Peyer's patch (tissue), 4 donors: ENCODE data around the gene CZIB. TPM values are rescaled to one million over a fixed set of nuclear protein-coding genes. Genes with fewer than 3 reads are reported as not detected.

Source experiments
- DNase-seq, 3 donors: peaks; one replicate each; pipeline ENCODE4 v3.0.0-alpha.2; 2017 to 2019
- H3K27ac ChIP-seq, 4 donors: fragments of 200-600 bp; sonication (generic); one replicate each; pipeline ENCODE4 v1.5.1; 2016 to 2019
- H3K27me3 ChIP-seq, 2 donors: fragments of 200-600 bp; sonication (generic); one replicate each; pipeline ENCODE4 v1.5.1; 2019
- H3K36me3 ChIP-seq, 3 donors: fragments of 200-600 bp; sonication (generic); one replicate each; pipeline ENCODE4 v1.5.1; 2016 to 2019
- H3K4me1 ChIP-seq, 4 donors: fragments of 200-600 bp; sonication (generic); one replicate each; pipeline ENCODE4 v1.5.1; 2016 to 2019
- H3K4me3 ChIP-seq, 4 donors: fragments of 200-600 bp; sonication (generic); 1 replicate in 3 of 4; 2 replicates in 1 of 4; pipeline ENCODE4 v1.5.1; 2016 to 2019; ENCODE audit warnings: mild to moderate bottlenecking in 1 of 4
- H3K9me3 ChIP-seq, 4 donors: fragments of 200-600 bp; sonication (generic); one replicate each; pipeline ENCODE4 v1.5.1; 2016 to 2019; ENCODE audit warnings: mild to moderate bottlenecking in 1 of 4
- POLR2A ChIP-seq, 2 donors: fragments of 450-650 bp; IDR thresholded peaks; one replicate each; pipeline ENCODE4 v1.5.1; 2017; ENCODE audit warnings: antibody characterized with exemption in 2 of 2, mild to moderate bottlenecking in 2 of 2, moderate library complexity in 2 of 2
- total RNA-seq, 4 donors: library from RNA; depleted of rRNA; stranded (reverse); fragments of >200 nt; gene quantifications; one replicate each; pipeline ENCODE4 v1.1.0, GENCODE V29; 2016
- TF ChIP-seq, protein P1 (sequence below), 6 experiments: fragments of 450-650 bp in 4 of 6; fragments of 200-600 bp in 2 of 6; sonication (generic) in 1 of 6; IDR thresholded peaks; one replicate each; pipeline ENCODE4 v1.5.1; 2017 to 2019; ENCODE audit warnings: antibody characterized with exemption in 6 of 6, mild to moderate bottlenecking in 3 of 6, moderate library complexity in 1 of 6

The CZIB gene
- total RNA-seq = 10 to 100 TPM; 12.1 to 45.3 (median 25.3) TPM

DNA sequence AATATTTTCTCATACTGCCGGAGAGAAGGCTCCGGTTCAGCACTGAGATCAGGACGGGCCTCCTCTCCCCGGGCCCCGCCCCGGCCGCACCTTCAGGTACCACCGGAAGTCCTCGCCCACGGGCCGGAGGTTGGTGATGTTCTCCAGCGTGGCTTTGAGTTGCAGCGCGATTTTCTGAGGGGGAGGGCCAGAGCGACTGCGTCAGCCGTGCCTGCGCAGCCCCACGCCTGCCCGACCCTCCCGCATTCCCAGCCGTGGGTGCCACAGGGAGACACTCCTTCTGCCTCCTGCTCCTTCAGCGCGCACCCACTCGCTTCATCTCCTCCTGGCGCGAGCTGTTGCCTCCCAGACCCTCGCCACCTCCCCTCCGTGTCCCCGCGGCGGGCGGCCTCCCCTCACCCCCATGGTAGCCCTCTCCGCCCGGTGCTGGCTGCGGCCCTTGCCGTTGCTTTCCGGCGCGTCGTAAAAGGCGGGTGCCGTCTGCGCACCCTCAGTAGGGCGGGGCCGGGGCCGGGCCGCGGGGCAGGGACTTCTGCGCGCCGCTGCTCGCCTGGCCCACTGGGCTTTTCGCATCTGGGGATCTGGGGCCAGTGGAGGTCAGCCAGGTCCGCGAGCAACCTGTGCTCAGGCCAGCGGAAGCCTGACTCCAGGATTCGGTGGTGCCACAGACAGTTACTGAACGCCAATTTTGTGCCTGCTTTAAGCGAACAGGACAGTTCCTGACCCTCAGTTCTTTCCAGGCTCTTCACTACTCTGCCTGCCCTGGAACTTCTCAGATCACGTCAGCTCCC lies at the start of gene CZIB:
Gene CZIB, minus strand, starts transcription at position 464 of the 791 bp plus-strand sequence. Its CDS starts 59 bp downstream, at position 405.
- Histone ChIP-seq H3K27me3 (no peaks in the 10 kb centered on the region), H3K27ac (peak within 1 kb of the TSS; percentile 94 to 97 (median 97)), H3K4me3 (peak within 1 kb of the TSS; percentile 78 to 86 (median 82)), H3K4me1 (peaks cover 3 to 9% (median 6%) of the 10 kb centered on the region in 4 donors), H3K36me3 (peaks cover 0 to 5% (median 0%) of the 10 kb centered on the region in 3 donors), H3K9me3 (no peaks in the 10 kb centered on the region)
- TF ChIP-seq POLR2A (IDR thresholded peaks at IDR 0.05) = peak; percentile 91 to 92
- TF ChIP-seq, protein P1, sequence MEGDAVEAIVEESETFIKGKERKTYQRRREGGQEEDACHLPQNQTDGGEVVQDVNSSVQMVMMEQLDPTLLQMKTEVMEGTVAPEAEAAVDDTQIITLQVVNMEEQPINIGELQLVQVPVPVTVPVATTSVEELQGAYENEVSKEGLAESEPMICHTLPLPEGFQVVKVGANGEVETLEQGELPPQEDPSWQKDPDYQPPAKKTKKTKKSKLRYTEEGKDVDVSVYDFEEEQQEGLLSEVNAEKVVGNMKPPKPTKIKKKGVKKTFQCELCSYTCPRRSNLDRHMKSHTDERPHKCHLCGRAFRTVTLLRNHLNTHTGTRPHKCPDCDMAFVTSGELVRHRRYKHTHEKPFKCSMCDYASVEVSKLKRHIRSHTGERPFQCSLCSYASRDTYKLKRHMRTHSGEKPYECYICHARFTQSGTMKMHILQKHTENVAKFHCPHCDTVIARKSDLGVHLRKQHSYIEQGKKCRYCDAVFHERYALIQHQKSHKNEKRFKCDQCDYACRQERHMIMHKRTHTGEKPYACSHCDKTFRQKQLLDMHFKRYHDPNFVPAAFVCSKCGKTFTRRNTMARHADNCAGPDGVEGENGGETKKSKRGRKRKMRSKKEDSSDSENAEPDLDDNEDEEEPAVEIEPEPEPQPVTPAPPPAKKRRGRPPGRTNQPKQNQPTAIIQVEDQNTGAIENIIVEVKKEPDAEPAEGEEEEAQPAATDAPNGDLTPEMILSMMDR (IDR thresholded peaks at IDR 0.05) = no peak
- peak; percentile 97 to 98 (median 98) for DNase-seq

DNA sequence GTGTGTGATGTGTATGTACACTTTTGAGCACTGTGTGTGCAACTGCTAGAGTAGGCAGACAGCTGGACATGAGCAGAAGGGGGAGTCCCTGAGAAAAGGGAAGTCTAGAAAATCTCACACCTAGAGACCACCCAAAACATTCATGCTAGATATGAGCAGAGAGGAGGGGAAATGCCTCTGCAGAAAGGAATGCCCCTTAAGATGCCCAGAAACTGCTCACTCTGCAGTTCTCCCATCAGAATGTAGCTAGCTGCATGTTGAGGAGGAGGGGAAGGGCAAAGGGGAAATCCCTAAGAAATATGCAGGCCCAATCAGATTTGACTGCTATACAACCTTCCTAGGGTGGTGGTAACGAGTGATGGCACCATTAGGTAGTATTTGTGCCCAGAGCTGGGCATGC lies 49.7 kb upstream of the CZIB start:
- no peaks in the 10 kb centered on the region for H3K36me3 ChIP-seq
- H3K27ac ChIP-seq = no peak overlapping the region
- no peak for TF ChIP-seq POLR2A (IDR thresholded peaks at IDR 0.05)
- TF ChIP-seq, protein P1 (IDR thresholded peaks at IDR 0.05) = no peak
- H3K4me1 ChIP-seq = no peaks in the 10 kb centered on the region
- H3K4me3 ChIP-seq = no peak overlapping the region
- H3K27me3 ChIP-seq = no peaks in the 10 kb centered on the region
- DNase-seq = no peak
- no peaks in the 10 kb centered on the region for H3K9me3 ChIP-seq

DNA sequence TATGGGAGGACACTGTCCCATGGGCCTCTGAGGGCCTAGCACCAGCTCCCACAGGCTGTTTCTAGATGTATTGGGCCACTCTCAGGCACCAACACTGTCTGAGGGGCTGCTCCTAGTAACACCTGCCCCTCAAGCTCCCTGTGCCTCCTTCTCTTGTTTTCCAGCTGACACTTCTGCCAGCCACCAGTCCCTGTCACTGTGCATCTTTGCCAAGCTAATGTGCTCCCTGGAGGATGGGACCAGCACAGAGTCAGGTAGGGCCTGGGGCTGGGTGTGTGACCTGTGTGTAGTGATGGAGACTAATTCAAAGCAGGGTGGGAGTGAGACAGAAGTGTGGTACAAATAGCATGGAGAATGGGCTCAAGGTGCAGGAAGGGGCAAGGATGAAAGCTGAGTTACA lies 47.3 kb upstream of the CZIB start:
- TF ChIP-seq POLR2A (IDR thresholded peaks at IDR 0.05) = no peak
- TF ChIP-seq, protein P1 (IDR thresholded peaks at IDR 0.05) = no peak
- Histone ChIP-seq H3K27ac (no peak overlapping the region), H3K4me1 (no peaks in the 10 kb centered on the region), H3K9me3 (no peaks in the 10 kb centered on the region), H3K27me3 (no peaks in the 10 kb centered on the region), H3K4me3 (no peak overlapping the region), H3K36me3 (no peaks in the 10 kb centered on the region)
- no peak for DNase-seq

DNA sequence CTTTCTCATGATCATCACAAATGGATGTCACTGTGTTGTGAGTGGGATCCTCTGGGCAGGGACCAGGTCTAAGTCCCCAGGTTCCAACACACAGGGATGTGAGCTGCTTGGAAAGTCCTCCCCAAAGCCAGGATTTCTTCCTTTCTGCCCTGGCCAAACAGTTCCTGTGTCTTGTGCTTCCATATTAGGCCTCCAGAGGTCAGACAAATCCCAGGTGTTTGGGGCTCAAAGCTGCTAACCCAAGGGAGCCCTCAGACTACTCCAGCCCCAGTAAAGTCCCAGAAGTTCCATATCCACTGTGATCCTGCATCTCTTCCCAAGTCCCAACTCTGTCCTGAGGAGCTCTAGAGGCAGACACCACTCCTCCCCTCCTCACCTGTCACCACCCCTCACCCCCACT lies 45.6 kb upstream of the CZIB start:
- DNase-seq = no peak
- TF ChIP-seq POLR2A (IDR thresholded peaks at IDR 0.05) = no peak
- TF ChIP-seq, protein P1 (IDR thresholded peaks at IDR 0.05) = peak in 2 of 6 experiments; percentile 18 to 20
- Histone ChIP-seq H3K27me3 (no peaks in the 10 kb centered on the region), H3K9me3 (no peaks in the 10 kb centered on the region), H3K4me1 (no peaks in the 10 kb centered on the region), H3K4me3 (no peak overlapping the region), H3K27ac (no peak overlapping the region), H3K36me3 (no peaks in the 10 kb centered on the region)

DNA sequence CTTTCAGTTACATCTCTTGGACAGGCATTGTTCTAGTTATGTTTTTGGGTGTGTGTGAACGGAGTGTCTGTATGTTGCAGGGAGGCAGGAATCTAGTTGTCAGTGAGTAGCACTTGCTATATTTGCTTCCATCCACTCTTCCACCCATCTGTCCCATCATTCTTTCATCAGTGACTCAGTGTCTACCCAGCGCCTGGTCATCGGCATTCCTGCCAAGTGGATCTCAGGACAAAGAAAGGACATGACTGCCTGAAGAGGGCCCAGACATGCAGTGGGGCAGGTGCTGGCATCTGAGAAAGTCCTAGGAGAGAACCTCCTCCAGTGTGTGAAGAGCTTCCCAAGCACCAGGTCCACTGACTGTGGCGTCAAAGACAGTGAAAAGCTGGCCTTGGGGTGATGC lies 45.1 kb upstream of the CZIB start:
- Histone ChIP-seq H3K4me1 (no peaks in the 10 kb centered on the region), H3K27me3 (no peaks in the 10 kb centered on the region), H3K36me3 (no peaks in the 10 kb centered on the region), H3K4me3 (no peak overlapping the region), H3K9me3 (no peaks in the 10 kb centered on the region), H3K27ac (no peak overlapping the region)
- DNase-seq = no peak
- TF ChIP-seq POLR2A (IDR thresholded peaks at IDR 0.05) = no peak
- TF ChIP-seq, protein P1 (IDR thresholded peaks at IDR 0.05) = no peak
